ENCODE measurements around the gene HSD17B11.
"Not testable (repeated sequence)": the region's sequence is repeated elsewhere in the genome, so short reads cannot be mapped to it uniquely, and the experiment has no call there.

Gene HSD17B11

GRCh38 chr4:87305562-87305961 is 85.4 kb downstream of the HSD17B11 start:
- no peak for DNase-seq (ENCODE audit: low spot score)

GRCh38 chr4:87304745-87305432 is 86.1 kb downstream of the HSD17B11 start:
- DNase-seq (ENCODE audit: low spot score), result no peak

GRCh38 chr4:87299898-87300297 is 91.1 kb downstream of the HSD17B11 start:
- no peak for DNase-seq (ENCODE audit: low spot score)

- no peak for DNase-seq (ENCODE audit: low spot score)
These were observed 92.6 kb downstream of the HSD17B11 start for GRCh38 chr4:87298362-87298761.

DNA sequence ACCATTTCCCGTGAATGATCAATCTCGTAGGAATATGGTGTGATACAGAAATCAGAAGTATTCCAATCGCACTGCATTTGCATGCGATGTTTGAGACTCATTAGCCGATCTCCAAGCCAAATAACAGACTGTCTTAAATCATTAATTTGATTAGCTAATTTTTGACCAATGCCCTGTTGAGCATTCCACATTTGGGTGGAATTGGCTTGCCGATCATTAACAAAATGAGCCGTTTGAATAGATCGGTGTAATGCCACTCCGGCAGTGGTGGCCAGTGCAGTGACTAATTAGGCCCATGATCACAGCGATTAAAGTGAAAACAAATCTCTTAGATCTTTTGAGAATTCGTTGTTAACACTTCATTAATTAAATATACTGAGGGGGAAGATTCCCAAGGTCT is 96.1 kb downstream of the HSD17B11 start:
- DNase-seq (ENCODE audit: low spot score), result not testable (repeated sequence)

DNA sequence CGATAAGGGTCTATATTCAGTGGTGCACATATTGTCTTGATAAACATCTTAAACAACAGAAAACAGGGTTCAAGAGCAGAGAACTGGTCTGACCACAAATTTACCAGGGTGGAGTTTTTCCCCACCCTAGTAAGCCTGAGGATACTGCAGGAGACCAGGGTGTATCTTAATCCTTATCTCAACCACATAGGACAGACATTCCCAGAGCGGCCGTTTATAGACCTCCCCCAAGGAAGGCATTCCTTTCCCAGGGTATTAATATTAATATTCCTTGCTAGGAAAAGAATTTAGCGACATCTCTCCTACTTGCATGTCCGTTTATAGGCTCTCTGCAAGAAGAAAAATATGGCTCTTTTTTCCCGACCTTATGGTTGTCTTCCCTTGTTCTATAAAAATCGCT is 97.1 kb downstream of the HSD17B11 start:
- not testable (repeated sequence) for DNase-seq (ENCODE audit: low spot score)

GRCh38 chr4:87286970-87287369 is 104.0 kb downstream of the HSD17B11 start:
- DNase-seq (ENCODE audit: low spot score), result no peak
